Measurements from ENCODE around the gene MRPL34.
"Not testable (repeated sequence)": the region's sequence is repeated elsewhere in the genome, so short reads cannot be mapped to it uniquely, and the experiment has no call there.

Gene MRPL34

DNA sequence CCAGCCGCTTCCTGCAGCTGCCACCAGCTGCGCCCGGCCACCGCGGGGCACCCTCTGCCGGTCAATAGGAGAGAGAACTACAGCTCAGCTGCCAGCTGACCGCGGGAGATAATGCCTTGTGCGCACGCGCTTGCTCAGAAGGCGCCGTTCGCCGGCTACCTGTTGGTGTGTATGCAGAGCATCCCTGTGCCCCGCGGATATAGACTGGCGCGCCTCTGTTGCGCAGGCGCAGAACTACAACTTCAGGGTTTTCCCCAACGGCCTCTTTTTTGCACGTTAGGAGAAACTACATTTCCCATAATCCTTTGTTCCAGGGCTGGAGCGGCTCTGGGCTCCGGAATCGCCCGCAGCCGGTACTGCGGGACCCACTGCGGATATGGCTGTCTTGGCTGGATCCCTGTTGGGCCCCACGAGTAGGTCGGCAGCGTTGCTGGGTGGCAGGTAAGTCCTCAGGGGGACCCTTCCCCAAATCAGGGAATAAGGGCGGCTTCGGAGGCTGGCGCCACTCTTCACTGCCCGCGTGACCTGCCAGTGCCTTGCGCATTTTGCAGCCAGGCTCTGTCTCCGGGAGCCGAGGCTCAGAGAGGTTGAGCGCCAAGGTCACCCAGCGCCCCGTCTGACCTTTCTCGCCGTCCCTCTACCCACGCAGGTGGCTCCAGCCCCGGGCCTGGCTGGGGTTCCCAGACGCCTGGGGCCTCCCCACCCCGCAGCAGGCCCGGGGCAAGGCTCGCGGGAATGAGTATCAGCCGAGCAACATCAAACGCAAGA is at the start of gene MRPL34:
Gene MRPL34 (plus strand): TSS at position 356 of the 768 bp plus-strand sequence. CDS start 21 bp downstream, at position 377.
- peak; percentile 100 for DNase-seq

GRCh38 chr19:17256130-17256529 is 49.5 kb upstream of the MRPL34 start:
- DNase-seq: no peak

DNA sequence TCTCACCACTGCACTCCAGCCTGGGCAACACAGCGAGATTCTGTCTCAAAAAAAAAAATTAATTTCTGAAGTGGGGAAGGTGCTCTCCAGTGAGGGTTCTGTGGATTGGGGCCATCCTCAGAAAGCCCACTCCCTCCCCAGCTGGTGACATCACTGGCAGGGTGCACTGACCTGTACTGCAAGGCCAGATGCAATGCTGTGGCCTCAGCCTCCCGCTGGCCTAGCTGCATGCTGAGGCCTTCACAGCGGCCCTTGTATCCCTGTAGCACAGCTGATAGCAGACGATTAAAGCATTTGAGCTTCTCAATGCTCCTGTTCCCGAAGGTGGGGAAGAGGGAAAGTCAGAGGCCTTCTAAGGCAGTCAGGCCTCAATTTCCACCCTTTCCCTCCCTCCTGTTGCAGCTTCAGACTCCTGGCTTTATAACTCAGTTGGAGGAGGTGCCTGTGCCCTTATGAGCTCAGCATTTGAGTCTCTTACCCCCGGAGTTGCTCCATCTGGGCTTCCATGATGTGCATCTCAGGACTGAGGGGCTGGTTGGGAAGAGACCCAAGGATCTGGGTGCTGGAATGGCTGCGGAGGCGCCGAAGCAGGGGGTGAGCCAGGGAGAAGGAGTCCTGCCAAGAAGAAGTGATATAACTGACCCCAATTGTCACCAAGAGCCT is 46.4 kb upstream of the MRPL34 start:
- no peak for DNase-seq

GRCh38 chr19:17259934-17260333 is 45.7 kb upstream of the MRPL34 start:
- no peak for DNase-seq

DNA sequence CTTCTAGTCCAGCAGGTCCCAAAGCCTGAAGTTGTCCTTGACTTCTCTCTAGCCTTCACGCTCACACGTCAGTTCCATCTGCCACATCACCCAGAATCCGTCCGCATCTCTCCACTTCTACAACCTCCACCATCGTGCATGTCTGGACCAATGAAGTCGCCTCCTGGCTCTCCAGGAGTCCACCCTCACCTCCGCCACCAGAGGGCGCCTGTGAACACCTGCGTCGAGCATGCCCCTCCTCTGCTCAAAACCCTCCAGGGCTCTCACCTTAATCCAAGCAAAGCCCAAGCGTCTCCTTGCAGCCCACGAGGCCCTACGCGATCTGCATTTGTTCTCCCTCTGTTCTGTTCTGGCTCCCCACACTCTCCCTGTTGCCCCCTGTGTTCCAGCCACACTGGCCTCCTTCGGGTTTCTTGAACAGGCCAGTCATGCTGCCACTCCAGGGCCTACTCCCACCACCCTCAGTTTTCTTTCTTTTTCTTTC is 44.8 kb upstream of the MRPL34 start:
- DNase-seq: peak; percentile 93

DNA sequence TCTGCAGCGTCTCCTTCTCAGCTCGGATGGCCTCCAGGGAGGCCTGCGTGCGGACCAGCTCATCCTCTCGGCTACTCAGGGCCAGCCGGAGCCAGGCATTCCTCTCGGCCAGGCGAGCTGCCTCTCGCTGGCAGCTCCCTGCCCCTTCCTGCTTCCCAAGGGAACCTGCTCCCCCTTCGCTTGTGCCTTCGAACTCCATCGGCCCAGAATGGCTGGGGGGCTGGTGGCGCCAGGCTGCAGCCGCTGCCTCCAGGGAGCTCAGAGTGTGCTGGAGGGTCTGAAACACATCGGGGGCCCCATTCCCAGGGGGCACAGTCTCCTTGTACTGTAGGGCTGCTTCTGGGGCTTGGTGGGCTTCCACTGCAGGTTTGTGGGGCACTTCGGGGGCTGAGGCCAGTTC is 43.1 kb upstream of the MRPL34 start:
- no peak for DNase-seq

DNA sequence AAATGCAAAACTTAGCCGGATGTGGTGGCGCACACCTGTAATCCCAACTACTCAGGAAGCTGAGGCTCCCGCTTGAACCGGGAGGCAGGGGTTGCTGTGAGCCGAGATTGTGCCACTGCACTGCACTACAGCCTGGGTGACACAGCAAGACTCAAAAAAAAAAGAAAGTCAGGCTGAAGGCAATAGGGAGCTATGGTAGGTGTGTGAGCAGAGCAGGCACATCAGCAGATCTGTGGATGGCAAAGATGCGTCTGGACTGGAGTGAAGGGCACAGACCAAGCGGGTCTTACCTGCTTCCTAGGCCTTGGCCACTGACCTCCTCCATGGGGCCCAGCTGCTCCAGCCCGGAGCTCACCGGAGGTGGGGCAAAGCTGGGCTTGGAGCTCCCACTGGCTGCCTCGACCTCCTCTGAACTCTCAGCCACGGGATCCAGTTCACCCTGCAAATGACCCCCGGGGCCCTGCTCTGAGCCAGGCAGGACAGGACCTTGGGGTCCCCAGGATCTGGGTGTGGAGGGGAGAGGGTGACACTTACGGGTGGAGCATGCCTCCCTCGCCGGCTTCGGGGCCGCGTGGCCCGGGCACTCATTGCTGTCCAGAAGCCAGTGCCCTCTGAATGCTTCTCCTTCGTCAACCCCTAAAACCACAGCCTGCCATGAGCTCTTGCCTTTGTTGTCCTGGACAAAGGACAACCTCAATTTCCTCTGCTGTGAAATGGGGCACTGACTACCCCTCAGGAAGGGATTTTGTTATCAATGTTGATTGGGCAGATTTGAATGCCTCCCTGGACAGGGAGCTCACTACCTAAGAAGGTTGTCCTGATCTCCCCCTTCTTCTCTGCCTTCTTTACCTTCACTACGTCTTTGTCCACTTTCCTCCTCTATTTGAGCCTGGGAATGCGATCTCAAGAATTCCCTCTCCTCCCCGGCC is 41.7 kb upstream of the MRPL34 start:
- DNase-seq: no peak

DNA sequence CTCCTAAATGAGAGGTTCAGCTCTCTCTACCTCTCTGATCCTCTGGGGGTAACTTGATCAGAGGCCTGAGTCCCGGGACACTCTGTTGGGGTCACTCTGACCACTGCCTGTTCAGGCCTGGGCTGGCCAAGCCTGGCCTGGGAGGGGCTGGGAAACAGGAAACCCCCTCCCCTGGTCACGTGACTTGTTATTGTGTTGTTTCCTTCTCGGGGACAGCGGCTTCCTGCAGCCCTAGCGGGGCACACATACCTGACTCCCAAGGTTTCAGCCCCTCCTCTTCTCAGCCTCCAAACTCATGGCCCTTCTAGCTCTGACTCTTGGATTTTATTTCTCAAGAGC is 41.1 kb upstream of the MRPL34 start, which contains the start of gene USHBP1:
Gene USHBP1 (minus strand): TSS at position 105 of the 339 bp plus-strand sequence. CDS start 446 bp downstream, outside the sequence.
- DNase-seq: no peak

DNA sequence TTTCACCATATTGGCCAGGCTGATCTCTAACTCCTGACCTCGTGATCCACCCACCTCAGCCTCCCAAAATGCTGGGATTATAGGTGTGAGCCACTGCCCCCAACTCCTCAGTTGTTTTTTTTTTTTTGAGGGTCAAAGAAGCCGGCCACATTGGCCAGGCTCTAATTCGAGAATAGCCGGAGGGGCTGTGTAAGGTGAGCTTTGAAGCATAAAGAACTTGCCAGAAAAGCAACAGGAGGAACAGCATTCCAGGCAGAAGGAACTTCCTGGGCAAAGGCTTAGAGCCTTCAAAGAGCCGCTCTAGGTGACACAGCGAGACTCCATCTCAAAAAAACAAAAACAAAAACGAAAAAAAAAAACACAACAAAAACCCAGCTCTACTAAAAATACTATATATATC is 39.6 kb upstream of the MRPL34 start:
- DNase-seq: no peak

DNA sequence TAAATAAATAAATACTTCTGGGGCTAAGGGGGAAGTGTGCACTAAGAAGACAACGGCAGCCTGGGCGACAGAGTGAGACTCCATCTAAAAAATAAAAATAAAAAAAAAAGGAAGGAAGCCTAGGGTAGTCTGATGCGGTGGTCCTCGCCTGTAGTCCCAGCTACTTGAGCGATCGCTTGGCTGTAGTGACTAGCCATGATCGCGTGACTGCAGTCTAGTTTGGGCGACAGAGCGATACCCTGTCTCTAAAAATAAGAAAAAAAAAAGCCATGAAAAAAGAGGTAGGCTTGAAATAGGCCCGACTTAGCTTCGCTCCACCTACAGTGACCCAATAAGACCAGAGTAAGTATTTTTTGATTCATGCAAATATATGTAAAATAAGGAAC is 39.1 kb upstream of the MRPL34 start:
- no peak for DNase-seq

GRCh38 chr19:17266975-17267788 is 38.5 kb upstream of the MRPL34 start, which contains the start of gene BABAM1:
TSS of gene BABAM1 (plus strand) at chr19:17267443. CDS start at chr19:17268807, 1,364 bp downstream.
- DNase-seq: peak; percentile 98

- no peak for DNase-seq
Measured at GRCh38 chr19:17268754-17269153, 36.9 kb upstream of the MRPL34 start.

GRCh38 chr19:17274892-17275291 is 30.8 kb upstream of the MRPL34 start:
- DNase-seq: not testable (repeated sequence)

DNA sequence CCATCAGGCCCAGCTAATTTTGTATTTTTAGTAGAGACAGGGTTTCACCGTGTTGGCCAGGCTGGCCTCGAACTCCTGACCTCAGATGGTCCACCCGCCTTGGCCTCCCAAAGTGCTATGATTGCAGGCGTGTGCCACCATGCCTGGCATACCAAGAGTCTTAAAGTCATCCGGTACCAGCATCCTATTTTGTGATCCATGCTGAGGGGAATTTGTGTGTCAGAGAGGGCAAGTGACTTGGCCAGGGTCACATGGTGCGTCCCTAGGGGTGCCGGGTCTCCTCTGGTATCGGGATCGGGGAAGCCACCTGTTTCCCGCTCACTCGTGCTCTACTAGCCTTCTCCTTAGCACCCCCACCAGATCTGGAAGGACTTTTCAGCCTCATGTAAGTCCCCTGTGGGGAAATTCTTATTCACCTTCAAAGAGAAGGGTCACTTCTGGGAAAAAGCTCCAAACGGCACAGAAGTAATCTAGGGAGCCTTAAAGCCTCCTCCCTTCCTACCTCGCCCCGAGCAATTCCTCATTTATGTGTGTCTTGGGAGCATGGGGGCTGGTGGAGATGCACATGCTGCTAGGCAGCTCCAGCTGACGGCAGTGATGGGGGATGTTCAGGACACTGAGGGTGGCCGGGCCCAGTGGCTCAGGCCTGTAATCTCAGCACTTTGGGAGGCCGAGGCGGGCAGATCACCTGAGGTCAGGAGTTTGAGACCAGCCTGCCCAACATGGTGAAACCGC is 30.1 kb upstream of the MRPL34 start:
- DNase-seq: no peak

DNA sequence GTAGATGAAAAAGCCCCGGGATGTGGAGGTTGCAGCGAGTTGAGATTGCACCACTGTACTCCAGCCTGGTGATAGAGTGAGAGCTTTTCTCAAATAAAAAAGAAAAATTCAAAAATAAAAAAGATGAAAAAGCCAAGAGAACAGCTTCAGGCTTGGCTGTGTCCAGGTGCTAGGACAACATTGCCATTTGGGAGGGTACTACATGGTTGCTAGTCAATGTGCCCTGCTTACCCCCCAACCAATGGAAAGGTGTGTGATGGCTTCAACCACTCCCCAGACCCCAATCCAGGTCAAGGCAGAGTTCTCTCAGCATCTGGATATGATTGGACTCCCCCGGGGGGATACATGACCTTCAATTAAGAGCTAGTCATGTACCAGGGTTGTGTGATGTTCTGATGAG is 26.2 kb upstream of the MRPL34 start:
- DNase-seq: no peak

DNA sequence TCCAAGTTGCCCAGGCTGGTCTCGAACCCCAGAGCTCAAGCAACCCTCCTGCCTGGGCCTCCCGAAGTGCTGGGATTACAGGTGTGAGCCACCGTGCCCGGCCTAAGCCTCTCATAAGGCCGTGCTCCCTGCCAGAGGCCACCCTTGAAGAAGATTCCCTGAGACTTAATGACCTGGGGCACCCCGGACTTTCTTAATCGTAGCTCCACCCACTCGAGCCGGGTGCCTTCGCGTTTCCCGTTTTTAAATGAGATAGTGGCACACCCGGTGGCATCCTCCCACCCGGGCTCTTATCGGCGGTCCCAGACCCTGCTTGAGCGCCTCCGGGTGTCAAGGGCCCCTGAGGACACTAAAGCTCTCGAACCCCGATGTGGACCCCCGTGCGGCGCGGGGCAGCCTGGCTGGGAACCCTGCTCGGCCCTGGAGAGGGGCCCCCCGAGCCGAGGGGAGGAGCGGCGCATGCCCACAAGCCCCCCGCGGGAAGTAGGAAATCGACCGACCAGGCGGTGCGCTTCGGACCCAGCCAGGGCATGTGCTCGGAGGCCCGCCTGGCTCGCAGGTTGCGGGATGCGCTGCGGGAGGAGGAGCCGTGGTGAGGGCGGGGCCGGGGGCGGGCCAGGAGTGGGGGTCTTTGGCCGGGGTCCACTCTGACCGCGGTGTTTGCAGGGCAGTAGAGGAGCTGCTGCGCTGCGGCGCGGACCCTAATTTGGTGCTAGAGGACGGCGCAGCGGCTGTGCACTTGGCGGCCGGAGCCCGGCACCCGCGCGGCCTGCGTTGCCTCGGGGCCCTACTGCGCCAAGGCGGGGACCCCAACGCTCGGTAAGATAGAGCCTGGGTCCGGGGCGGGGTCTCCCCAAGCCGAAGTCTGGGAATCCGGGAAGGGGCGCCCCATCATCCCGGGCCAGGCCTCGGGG is 24.0 kb upstream of the MRPL34 start, which contains the start of gene ANKLE1:
Gene ANKLE1 (plus strand): TSS at position 511 of the 914 bp plus-strand sequence. CDS start 20 bp downstream, at position 531.
- peak; percentile 78 for DNase-seq

DNA sequence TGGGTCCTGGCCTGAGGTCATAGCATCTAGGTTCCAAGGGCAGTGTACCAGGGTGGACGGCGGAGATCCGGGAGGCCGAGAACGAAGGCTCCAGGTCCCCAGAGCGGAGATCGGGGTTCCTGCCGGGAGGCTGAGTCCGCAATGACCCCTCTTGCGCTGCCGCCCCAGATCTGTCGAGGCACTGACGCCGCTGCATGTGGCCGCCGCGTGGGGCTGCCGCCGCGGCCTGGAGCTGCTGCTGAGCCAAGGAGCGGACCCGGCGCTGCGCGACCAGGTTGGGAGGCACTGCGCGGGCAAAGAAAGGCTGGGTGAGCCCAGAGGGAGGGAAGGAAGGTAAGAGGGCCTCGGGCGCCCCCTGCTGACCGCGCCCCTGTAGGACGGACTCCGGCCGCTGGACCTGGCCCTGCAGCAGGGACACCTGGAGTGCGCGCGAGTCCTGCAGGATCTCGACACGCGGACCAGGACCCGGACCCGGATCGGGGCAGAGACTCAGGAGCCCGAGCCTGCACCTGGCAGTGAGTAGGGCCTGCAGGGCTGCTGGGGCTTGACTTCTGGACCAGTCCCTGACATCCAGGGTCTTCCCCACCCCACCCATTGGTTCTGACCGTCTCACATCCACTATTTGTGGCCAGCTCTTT is 23.1 kb upstream of the MRPL34 start:
- DNase-seq: peak; percentile 94

- DNase-seq: no peak
Measured at GRCh38 chr19:17283504-17283996, 22.1 kb upstream of the MRPL34 start.

DNA sequence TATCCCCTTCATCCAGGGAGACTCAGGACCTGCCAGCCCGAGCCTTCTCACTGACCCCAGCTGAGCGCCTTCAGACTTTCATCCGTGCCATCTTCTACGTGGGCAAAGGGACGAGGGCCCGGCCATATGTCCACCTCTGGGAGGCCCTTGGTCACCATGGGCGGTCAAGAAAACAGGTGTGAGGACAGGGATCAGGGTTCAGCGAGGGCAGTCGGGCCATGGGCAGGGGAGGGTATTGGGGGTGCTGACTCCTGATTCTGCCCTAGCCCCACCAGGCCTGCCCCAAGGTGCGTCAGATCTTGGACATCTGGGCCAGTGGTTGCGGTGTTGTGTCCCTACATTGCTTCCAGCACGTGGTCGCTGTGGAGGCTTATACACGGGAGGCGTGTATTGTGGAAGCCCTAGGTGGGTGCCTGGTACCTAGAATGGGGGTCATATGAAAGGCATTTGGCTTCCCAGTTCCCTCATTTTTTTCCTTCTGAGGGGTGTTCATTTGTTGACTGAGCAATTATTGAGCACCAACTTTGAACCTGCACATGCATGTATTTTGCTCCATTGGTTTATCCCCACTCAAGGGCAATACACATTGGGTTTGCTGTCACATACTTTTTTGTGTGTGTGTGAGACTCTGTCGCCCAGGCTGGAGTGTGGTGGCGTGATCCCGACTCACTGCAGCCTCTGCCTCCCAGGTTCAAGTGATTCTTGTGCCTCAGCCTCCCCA is 20.1 kb upstream of the MRPL34 start:
- DNase-seq: no peak

All from NCI-H146 (cell line).